Activated effector memory CD4-positive, alpha-beta T cell treated with Interleukin-2 at 50 U/mL for 16 hours (primary cell): ENCODE results near the gene CLEC17A.
"Not testable (repeated sequence)": the region's sequence is repeated elsewhere in the genome, so short reads cannot be mapped to it uniquely, and the experiment has no call there.

Experiments used
- DNase-seq: peaks from one replicate; pipeline ENCODE4 v3.0.0-alpha.2; 2020

Gene CLEC17A

GRCh38 chr19:14584372-14584771 is 1.5 kb downstream of the CLEC17A start:
- DNase-seq = not testable (repeated sequence)

DNA sequence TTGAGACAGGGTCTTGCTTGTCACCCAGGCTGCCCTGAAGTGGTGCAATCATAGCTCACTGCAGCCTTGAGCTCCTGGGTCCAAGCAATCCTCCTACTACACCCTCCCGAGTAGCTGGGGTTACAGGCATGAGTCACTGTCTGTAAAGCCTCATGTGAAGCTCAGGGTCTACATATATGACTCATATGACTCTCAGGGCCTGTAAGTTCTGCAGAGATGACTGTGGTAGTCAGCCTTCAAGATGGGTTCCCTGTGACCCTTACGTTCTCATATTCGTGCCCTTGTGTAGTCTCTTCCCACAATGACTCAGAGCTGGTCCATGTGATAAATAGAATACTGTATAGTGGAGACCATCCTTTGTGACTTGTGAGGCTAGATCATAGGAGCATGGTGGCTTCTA is 2.3 kb downstream of the CLEC17A start:
- not testable (repeated sequence) for DNase-seq

DNA sequence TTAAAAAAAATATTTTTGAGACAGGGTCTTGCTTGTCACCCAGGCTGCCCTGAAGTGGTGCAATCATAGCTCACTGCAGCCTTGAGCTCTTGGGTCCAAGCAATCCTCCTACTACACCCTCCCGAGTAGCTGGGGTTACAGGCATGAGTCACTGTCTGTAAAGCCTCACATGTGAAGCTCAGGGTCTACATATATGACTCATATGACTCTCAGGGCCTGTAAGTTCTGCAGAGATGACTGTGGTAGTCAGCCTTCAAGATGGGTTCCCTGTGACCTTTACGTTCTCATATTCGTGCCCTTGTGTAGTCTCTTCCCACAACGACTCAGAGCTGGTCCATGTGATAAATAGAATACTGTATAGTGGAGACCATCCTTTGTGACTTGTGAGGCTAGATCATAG is 6.5 kb downstream of the CLEC17A start:
- DNase-seq = not testable (repeated sequence)

- DNase-seq = no peak
Observed at GRCh38 chr19:14595558-14595957, 12.7 kb downstream of the CLEC17A start.

DNA sequence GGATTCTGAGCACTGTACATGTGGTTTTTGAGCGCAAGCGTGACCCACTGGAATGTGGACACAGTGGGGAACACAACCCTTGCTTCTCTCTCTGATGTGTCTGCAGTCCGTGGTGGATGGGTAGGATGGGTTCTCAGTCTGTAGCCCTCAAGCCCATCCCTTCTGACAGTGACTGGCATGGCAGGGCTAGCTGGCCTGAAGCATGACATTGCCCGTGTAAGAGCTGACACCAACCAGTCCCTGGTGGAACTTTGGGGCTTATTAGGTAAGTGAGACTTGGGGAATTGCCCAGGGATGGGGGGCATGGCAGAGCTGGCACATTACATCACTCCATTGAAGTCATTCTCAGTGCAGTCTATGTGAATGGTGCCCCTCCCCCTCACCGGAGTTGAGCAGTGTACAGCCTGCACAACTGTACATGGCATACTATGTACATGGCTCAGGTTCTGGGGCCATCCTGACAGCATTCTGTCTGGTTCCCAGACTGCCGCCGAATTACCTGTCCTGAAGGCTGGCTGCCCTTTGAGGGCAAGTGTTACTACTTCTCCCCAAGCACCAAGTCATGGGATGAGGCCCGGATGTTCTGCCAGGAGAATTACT is 16.8 kb downstream of the CLEC17A start:
- no peak for DNase-seq

- DNase-seq = no peak
Observed at GRCh38 chr19:14603990-14604387, 21.1 kb downstream of the CLEC17A start.

DNA sequence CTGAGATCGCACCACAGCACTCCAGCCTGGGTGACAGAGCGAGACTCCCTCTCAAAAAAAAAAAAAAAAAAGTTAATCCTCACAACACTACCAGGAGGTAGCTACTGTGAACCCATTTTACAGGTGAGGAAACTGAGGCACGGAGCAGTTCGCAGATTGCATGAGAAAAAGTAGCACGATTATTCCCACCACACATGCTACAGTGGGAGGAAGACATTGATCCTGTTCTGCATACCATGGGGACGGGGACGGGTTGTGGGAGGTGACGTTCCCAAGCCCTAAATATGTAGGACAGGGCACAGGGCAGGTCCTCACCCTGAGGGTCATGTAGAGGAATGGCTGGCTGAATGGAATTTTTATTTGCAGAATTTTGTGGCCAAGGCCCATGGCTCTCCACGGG is 23.7 kb downstream of the CLEC17A start:
- DNase-seq = no peak

DNA sequence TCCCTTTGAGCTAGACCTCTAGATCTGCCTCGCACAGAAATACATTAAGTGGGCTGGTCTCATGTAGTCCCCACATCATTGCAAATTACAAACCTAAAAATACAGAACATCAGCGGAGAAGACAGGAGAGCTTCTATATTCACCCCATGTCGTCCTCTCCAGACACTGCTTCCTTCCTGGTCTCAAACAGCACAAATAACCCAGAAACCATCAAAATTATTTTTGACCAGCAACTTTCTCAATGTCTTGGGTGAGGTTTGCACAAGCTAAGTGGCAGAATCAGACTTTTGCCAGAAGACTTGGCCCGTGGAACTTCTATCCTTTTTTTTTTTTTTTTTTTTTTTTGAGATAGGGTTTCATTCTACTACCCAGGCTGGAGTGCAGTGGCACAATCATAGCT is 28.2 kb downstream of the CLEC17A start:
- no peak for DNase-seq

GRCh38 chr19:14612242-14612641 is 29.4 kb downstream of the CLEC17A start:
- DNase-seq = not testable (repeated sequence)

DNA sequence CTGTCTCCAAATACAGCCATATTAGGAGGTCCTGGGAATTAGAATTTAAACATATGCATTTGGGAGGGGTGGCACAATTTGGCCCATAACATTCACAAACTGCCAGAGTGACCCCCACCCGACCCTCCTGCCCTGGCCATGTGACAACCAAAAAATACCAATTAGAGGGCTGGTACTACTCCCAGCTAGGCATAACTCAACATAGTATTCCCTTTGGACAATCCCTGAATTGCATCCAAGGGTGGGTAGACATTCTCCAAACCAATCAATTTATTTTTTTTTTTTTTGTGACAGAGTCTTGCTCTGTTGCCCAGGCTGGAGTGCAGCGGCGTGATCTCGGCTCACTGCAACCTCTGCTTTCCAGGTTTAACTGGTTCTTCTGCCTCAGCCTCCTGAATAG is 29.8 kb downstream of the CLEC17A start:
- no peak for DNase-seq

DNA sequence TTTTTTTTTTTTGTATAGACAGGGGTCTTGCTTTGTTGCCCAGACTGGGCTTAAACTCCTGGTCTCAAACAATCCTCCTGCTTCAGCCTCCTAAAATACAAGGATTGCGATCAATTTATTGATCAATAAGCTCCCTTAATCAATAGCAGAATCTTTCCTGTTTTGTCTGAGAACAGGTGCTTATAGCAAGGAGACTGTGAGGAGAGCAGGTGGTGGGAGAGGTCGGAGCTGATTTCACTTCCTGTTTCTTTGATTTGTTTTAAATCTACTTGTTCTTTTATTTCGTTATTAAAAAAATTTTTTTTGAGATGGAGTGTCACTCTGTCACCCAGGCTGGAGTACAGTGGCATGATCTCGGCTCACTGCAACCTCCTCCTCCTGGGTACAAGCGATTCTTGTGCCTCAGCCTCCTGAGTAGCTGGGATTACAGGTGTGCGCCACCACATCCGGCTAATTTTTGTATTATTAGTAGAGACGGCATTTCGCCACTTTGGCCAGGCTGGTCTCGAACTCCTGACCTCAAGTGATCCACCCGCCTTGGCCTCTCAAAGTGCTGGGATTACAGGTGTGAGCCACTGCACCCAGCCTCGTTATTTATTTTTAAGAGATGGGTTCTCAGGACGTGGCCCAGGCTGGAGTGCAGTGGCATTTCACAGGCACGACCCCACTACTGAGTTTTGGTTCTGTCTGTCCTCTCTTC is 30.7 kb downstream of the CLEC17A start:
- not testable (repeated sequence) for DNase-seq

DNA sequence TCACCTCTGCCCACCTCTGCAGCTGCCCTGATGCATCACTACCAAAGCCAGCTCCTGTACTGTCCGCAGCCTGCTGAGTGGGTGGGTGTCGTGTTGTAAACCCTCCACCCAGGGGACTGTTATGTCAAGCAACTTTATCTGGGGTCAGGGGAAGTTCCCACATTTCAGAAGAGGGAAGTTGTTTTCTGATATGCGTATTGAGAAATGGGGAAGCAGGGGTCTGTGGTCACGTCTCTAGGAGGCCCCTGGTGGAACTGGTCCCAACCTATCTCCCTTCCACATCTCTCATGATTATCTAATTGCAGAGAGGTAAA is 31.2 kb downstream of the CLEC17A start:
- no peak for DNase-seq

DNA sequence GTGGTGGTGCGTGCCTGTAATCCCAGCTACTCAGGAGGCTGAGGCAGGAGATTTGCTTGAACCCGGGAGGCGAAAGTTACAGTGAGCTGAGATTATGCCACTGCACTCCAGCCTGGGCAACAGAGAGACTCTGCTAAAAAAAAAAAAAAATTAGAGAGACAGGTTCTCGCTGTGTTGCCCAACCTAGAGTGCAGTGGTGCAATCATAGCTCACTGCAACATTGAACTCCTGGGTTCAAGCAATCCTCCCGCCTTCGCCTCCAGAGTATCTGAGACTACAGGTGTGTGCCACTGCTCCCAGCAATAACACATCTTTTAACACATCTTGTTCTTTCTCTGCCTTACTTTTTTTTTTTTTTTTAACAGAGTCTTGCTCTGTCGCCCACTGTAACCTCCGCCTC is 32.7 kb downstream of the CLEC17A start:
- DNase-seq = no peak

GRCh38 chr19:14616407-14616806 is 33.5 kb downstream of the CLEC17A start:
- DNase-seq = no peak

DNA sequence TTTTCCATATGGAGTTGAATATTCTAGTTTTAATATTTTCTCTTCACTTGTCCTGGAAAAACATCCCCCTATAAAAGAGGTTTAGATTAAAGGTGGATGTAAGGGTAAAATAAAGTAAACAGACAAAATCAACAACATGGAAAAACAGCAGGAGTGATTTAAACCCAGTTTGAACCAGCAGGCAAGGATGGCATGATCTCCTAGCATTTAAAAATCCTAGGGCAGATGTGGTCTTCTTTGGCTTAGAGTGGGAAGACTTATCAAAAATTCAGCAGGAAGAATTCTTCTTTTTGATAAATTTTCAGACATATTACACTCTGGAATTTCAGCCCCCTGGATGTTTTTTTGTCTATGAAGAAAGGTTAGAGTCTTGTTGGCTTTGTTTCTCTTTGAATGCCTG is 36.5 kb downstream of the CLEC17A start:
- DNase-seq = no peak

GRCh38 chr19:14624491-14624890 is 41.6 kb downstream of the CLEC17A start:
- DNase-seq = not testable (repeated sequence)

DNA sequence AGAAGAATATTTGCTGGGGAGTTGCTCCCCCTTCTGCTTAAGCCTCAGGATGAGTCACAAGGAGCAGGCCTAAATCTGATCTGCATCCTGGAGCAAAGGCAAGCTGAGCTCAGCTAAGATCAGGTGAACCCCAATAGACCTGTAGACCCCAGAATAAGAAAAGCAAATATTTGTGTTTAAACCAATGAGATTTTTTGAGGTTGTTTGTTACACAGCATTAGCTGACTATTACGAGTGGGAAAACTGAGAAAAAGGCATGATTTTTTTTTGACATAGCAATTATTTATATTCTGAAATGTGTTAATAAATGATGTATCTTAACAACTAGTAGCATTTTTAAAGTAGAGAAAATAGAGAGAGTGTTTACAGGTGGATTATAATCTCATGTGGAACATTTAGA is 46.7 kb downstream of the CLEC17A start:
- no peak for DNase-seq

- DNase-seq = no peak
Observed at GRCh38 chr19:14632286-14632685, 49.4 kb downstream of the CLEC17A start.

- no peak for DNase-seq
Observed at GRCh38 chr19:14639536-14640277, 56.8 kb downstream of the CLEC17A start.

DNA sequence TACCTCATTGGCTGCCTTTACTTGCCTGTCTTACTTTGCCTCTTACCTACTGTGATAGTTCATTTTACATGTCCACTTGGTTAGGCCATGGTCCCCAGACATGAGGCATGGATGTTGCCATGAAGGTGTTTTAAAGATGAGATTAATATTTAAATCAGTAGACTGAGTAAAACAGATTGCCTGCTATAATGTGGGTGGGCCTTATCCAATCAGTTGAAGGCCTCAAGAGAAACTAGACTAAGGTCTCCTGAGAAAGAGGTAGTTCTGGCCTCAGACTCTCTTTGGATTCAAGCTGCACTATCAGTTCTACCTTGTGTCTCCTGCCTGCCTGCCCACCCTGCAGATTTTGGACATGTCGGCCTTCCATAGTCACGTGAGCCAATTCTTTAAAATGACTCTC is 65.6 kb downstream of the CLEC17A start:
- DNase-seq = no peak

DNA sequence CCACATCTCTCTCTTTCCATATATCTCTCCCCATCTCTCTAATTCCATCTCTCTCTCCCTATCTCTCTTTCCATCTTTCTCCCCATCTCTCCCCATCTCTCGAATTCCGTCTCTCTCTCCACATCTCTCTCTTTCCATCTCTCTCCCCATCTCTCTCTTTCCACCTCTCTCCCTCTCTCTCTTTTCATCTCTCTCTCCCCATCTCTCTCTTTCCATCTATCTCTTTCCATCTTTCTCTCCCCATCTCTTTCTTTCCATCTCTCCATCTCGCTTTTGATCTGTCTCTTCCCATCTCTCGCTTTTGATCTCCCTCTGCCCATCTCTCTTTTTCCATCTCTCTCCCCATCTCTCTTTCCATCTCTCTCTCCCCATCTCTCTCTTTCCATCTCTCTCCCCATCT is 66.1 kb downstream of the CLEC17A start:
- no peak for DNase-seq

DNA sequence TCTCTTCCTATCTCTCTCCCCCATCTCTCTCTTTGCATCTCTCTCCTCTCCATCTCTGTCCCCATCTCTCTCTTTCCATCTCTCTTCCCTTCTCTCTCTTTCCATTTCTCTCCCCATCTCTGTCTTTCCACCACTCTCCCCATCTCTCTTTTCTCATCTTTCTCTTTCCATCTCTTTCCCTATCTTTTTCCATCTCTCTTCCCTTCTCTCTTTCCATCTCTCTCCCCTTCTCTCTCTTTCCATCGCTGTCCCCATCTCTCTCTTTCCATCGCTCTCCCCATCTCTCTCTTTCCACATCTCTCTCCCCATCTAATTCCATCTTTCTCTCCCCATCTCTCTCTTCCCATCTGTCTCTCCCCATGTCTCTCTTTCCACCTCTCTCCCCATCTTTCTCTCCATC is 67.3 kb downstream of the CLEC17A start:
- no peak for DNase-seq

GRCh38 chr19:14654786-14655560 is 72.1 kb downstream of the CLEC17A start:
- no peak for DNase-seq

DNA sequence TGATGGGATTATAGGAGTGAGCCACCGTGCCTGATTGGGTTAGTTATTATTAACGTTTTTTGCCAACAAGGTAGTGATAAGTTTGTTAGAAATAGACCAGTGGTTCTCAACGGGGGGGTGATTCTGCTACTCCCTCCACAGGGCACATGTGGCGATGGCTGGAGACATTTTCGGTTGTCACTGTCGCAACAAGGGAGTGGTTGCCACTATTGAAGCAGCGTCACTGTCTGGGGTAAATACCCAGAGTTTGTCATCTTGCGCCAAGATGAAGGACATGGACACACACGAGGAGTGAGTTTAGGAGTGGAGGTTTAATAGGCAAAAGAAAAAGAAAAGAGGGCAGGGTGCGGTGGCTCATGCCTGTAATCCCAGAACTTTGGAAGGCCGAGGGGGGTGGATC is 72.8 kb downstream of the CLEC17A start:
- no peak for DNase-seq
